Mucosa of descending colon (tissue), 3 donors: Measurements from ENCODE around the gene GSDMA. TPM values are rescaled to one million over a fixed set of nuclear protein-coding genes. Genes with fewer than 3 reads are reported as not detected.

Experiments used
- ATAC-seq: fragments of 200-7000 bp; cut with Tn5 transposase; one replicate; pipeline ENCODE4 v1.9.1; 2020; ENCODE audit warnings: mild to moderate bottlenecking, moderate library complexity
- DNase-seq, 3 donors: peaks; one replicate each; pipeline ENCODE4 v3.0.0-alpha.2; 2020
- H3K36me3 ChIP-seq: fragments of 200-600 bp; one replicate; pipeline ENCODE4 v1.8.0; 2021; ENCODE audit warnings: low read depth, mild to moderate bottlenecking
- H3K4me1 ChIP-seq: fragments of 200-600 bp; one replicate; pipeline ENCODE4 v1.8.0; 2021; ENCODE audit warnings: low read depth, mild to moderate bottlenecking
- H3K4me3 ChIP-seq: fragments of 200-600 bp; one replicate; pipeline ENCODE4 v1.8.0; 2021; ENCODE audit warnings: mild to moderate bottlenecking
- H3K9me3 ChIP-seq: fragments of 200-600 bp; one replicate; pipeline ENCODE4 v1.8.0; 2021; ENCODE audit warnings: mild to moderate bottlenecking
- intact Hi-C, 2 donors: fragments of 100-400 bp; cut with DNase I in 1 of 2; cut with micrococcal nuclease in 1 of 2; formaldehyde crosslinking; loops; one replicate each; pipeline versions ENCODE4 v1.11.0 to v1.11.1; 2022; cut with DNase I, micrococcal nuclease
- long read RNA-seq, 2 donors: library from polyadenylated mRNA; unstranded; transcript quantifications; one replicate each; pipeline ENCODE4 v2.0.0, GENCODE V29; 2019 to 2021
- total RNA-seq, 3 donors: library from RNA; stranded (reverse); fragmentation: NEBNext Ultra II Directional in 2 of 3; extraction: Animal tissue kit (Norgen Biotek cat#: 25700) in 2 of 3; gene quantifications; one replicate each; pipeline versions ENCODE4 v1.2.1 to v1.2.4, GENCODE V29; 2021 to 2023
- TF ChIP-seq, protein P1 (sequence below): fragments of 200-600 bp; IDR thresholded peaks from one replicate; pipeline ENCODE4 v1.8.0; 2022; ENCODE audit warnings: antibody characterized with exemption, mild to moderate bottlenecking
- donor health status: DM: no; HTN: no; CAD: no; lungs with moderate emphysema.
- donor health status: DM: no; HTN: no; CAD: no.
- donor health status: DM: no; HTN: yes; CAD: no.

GSDMA gene, protein sequence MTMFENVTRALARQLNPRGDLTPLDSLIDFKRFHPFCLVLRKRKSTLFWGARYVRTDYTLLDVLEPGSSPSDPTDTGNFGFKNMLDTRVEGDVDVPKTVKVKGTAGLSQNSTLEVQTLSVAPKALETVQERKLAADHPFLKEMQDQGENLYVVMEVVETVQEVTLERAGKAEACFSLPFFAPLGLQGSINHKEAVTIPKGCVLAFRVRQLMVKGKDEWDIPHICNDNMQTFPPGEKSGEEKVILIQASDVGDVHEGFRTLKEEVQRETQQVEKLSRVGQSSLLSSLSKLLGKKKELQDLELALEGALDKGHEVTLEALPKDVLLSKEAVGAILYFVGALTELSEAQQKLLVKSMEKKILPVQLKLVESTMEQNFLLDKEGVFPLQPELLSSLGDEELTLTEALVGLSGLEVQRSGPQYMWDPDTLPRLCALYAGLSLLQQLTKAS
- total RNA-seq: under 1 TPM; 0.22 to 0.54 (median 0.26) TPM
- long read RNA-seq, donor 1: 0 reads
- long read RNA-seq, donor 2: 0 reads

DNA sequence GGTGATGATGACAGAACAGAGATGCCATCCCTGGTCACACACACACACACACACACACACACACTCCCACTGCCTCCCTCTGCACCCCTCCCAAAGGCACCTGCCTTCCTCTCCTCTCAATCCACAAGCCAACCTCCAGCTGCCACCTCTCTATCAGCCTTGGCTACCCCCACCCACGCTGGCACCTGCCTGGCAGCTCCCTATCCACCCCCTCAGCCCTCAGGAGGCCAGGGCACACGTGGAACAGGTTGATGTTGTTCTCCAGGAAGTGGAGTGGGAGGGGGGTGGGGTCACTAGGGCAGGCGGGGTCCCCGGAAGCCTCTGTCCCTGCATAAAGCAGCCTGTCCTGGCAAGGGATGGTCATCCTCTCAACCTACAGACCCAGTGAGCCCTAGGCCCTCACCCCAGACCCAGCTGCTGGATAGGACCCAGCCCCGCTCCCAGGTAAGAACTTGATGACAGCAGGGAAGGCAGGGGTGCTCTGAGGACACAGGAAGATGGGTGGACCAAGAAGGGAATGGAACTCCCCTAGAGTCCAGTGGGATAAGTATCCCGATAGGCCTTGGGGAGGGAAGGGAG lies at the start of gene GSDMA:
GSDMA (plus strand) TSS at position 363 of the 579 bp plus-strand sequence. CDS start 2,684 bp downstream, outside the sequence.
- TF ChIP-seq, protein P1, sequence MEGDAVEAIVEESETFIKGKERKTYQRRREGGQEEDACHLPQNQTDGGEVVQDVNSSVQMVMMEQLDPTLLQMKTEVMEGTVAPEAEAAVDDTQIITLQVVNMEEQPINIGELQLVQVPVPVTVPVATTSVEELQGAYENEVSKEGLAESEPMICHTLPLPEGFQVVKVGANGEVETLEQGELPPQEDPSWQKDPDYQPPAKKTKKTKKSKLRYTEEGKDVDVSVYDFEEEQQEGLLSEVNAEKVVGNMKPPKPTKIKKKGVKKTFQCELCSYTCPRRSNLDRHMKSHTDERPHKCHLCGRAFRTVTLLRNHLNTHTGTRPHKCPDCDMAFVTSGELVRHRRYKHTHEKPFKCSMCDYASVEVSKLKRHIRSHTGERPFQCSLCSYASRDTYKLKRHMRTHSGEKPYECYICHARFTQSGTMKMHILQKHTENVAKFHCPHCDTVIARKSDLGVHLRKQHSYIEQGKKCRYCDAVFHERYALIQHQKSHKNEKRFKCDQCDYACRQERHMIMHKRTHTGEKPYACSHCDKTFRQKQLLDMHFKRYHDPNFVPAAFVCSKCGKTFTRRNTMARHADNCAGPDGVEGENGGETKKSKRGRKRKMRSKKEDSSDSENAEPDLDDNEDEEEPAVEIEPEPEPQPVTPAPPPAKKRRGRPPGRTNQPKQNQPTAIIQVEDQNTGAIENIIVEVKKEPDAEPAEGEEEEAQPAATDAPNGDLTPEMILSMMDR: no peak
- Histone ChIP-seq H3K4me3 (no peak within 1 kb of the TSS), H3K9me3 (no peaks in the 10 kb centered on the region), H3K36me3 (no peaks in the 10 kb centered on the region), H3K4me1 (peaks cover 9% of the 10 kb centered on the region)
- DNase-seq (no peak), ATAC-seq (no peak)
- intact Hi-C loops: no loop called here

DNA sequence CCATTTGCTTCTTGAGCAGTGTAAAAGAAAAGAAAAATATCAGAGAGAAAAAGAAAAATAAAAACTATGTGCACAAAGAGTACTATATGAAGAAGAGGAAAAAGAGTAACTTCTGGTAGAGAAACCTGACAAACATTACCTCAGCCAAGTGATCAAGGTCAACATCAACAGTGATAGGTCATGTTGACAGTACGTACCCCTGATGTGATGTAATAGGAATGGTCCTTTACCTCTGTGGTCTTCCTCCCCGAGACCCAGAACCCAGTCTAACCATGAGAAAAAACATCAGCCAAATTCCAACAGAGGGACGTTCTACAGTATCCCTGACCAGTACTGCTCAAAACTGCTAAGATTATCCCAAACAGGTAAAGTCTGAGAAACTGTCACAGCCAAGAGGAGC lies 48.8 kb upstream of the GSDMA start:
- peaks cover 7% of the 10 kb centered on the region for H3K36me3 ChIP-seq
- peaks cover 11% of the 10 kb centered on the region for H3K4me1 ChIP-seq
- TF ChIP-seq, protein P1: no peak
- intact Hi-C loops: no loop called here
- no peaks in the 10 kb centered on the region for H3K9me3 ChIP-seq
- no peak overlapping the region for H3K4me3 ChIP-seq
- no peak for ATAC-seq
- no peak for DNase-seq

DNA sequence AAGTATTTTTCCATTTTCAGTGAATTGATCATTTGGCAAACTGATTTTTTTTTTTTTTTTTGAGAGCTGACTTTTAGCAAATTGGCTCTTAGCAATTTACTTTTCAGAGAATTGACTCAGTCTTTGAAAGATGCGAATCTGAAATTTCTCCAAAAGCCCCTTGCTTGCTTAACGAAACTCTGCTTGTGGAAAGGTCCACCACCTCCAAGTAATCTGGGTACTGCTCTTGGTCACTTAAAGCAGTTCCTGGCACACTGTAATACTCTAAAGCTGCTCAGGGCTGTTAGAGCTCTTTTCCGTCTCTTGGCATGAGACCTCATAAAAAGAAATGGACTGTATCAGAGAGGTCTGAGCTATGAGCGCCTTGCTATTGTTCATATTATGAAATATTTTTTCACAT lies 47.2 kb upstream of the GSDMA start:
- intact Hi-C loops: no loop called here
- no peak for DNase-seq
- no peak for ATAC-seq
- H3K9me3 ChIP-seq: no peaks in the 10 kb centered on the region
- H3K4me1 ChIP-seq: peaks cover 11% of the 10 kb centered on the region
- peaks cover 7% of the 10 kb centered on the region for H3K36me3 ChIP-seq
- H3K4me3 ChIP-seq: no peak overlapping the region
- TF ChIP-seq, protein P1: no peak

DNA sequence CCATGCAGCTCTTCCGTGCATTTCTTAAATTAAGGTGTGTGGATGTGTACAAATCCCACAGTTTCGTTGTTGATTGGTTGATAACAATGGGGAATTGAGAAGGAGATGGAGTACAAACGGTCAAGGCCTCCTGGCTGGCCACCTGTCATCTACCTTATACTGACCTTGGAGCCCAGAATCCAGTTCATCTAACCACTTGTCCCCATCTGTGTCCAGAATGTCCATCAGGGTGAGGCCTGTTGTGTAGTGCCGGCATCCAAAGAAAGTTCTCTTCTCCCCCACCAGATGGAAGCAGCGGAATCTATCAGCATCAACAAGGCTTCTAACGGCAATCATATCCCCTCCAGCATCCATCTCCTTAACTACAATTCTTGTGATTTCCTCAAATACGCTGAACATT lies 45.9 kb upstream of the GSDMA start:
- DNase-seq: no peak
- no peaks in the 10 kb centered on the region for H3K9me3 ChIP-seq
- ATAC-seq: peak; percentile 24
- peaks cover 11% of the 10 kb centered on the region for H3K4me1 ChIP-seq
- H3K36me3 ChIP-seq: peaks cover 3% of the 10 kb centered on the region
- intact Hi-C loops: no loop called here
- no peak overlapping the region for H3K4me3 ChIP-seq
- TF ChIP-seq, protein P1: no peak

DNA sequence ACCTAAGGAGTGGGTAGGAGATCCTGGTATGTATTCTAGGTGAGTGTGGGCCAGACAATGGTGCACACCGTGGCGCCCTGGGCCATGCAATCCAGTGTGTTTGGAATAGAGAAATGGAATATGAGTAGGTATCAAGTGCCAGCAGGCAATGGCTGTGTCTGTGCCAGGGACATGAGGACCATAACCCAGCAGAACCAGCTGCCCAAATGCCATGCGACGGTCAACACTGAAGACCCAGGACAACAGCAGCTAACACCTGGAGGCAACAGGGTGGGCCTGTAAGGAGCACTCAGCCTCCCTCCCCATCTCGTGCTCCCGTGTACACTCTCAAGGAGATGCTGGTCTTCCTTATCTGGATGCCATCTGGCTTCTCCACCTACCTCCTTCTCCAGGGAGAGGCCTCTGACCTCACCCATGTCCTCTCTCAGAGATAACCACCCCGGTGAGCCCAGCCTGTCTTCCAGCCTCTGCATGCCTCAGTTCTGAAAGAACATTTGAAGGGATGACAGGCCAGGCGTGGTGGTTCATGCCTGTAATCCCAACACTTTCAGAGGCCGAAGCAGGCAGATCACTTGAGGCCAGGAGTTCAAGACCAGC lies 43.6 kb upstream of the GSDMA start:
- Histone ChIP-seq H3K4me1 (peaks cover 11% of the 10 kb centered on the region), H3K9me3 (no peaks in the 10 kb centered on the region), H3K4me3 (no peak overlapping the region), H3K36me3 (peaks cover 7% of the 10 kb centered on the region)
- TF ChIP-seq, protein P1: no peak
- DNase-seq (no peak), ATAC-seq (peak; percentile 13)
- intact Hi-C loops: no loop called here
